ENCODE results near the gene GRHL1. TPM values are rescaled to one million over a fixed set of nuclear protein-coding genes. Genes with fewer than 3 reads are reported as not detected.

GRHL1 gene
- total and polyA plus RNA-seq, 8 donors, result 0.95 to 5.3 (median 2.1) TPM

GRCh38 chr2:10034333-10035052 is 83.0 kb downstream of the GRHL1 start:
- peaks cover 17 to 24% (median 18%) of the 10 kb centered on the region in 3 donors for H3K4me1 ChIP-seq
- no peak for TF ChIP-seq CTCF (IDR thresholded peaks at IDR 0.05)
- peak in 1 of 6 donors; percentile 6 for DNase-seq
- intact Hi-C loops (cut with DNase I), result no loop called here
- no peak for ATAC-seq
- WGBS, 2 donors, result 74 to 75% methylated on average over 12 of the region's 12 CpGs
- H3K27ac ChIP-seq, result no peak overlapping the region
- no peak for FAIRE-seq
- H3K4me3 ChIP-seq, result no peak overlapping the region
- no peaks in the 10 kb centered on the region for H3K27me3 ChIP-seq
- H3K36me3 ChIP-seq, result no peaks in the 10 kb centered on the region
- no peaks in the 10 kb centered on the region for H3K9me3 ChIP-seq

GRCh38 chr2:10035053-10035422 is 83.5 kb downstream of the GRHL1 start:
- intact Hi-C loops (cut with DNase I), result no loop called here
- ATAC-seq, result no peak
- Histone ChIP-seq H3K9me3 (no peaks in the 10 kb centered on the region), H3K36me3 (no peaks in the 10 kb centered on the region), H3K4me3 (no peak overlapping the region), H3K4me1 (peaks cover 17 to 28% (median 23%) of the 10 kb centered on the region in 3 donors), H3K27me3 (no peaks in the 10 kb centered on the region), H3K27ac (no peak overlapping the region)
- FAIRE-seq, result no peak
- peak in 1 of 6 donors; percentile 28 for DNase-seq
- no peak for TF ChIP-seq CTCF (IDR thresholded peaks at IDR 0.05)
- WGBS, 2 donors, result 71 to 76% methylated on average over 3 of the region's 3 CpGs

- no peak for DNase-seq
- ATAC-seq, result no peak
- intact Hi-C loops (cut with DNase I), result no loop called here
Measured at GRCh38 chr2:10035633-10036032, 84.1 kb downstream of the GRHL1 start.

GRCh38 chr2:10036095-10036884 is 84.8 kb downstream of the GRHL1 start:
- peaks cover 29 to 38% (median 36%) of the 10 kb centered on the region in 3 donors for H3K4me1 ChIP-seq
- FAIRE-seq, result no peak
- no peak overlapping the region for H3K4me3 ChIP-seq
- peak; percentile 39 to 65 (median 49) for TF ChIP-seq CTCF (IDR thresholded peaks at IDR 0.05)
- peak; percentile 86 to 93 (median 88) for DNase-seq
- peak overlapping the region; percentile 43 to 92 (median 76) for H3K27ac ChIP-seq
- no peaks in the 10 kb centered on the region for H3K36me3 ChIP-seq
- intact Hi-C loops (cut with DNase I), result no loop called here
- ATAC-seq, result peak; percentile 71 to 90 (median 82)
- no peaks in the 10 kb centered on the region for H3K9me3 ChIP-seq
- WGBS, 2 donors, result 15 to 17% methylated on average over 14 of the region's 14 CpGs
- no peaks in the 10 kb centered on the region for H3K27me3 ChIP-seq

More at GRCh38 chr2:10035633-10036032, 84.1 kb downstream of the GRHL1 start:
- no peaks in the 10 kb centered on the region for H3K36me3 ChIP-seq
- H3K27me3 ChIP-seq, result no peaks in the 10 kb centered on the region
- no peaks in the 10 kb centered on the region for H3K9me3 ChIP-seq
- no peak for TF ChIP-seq CTCF (IDR thresholded peaks at IDR 0.05)
- peaks cover 22 to 33% (median 29%) of the 10 kb centered on the region in 3 donors for H3K4me1 ChIP-seq
- H3K4me3 ChIP-seq, result no peak overlapping the region
- no peak for FAIRE-seq
- H3K27ac ChIP-seq, result peak overlapping the region in 2 of 4 donors; percentile 85 to 92
- 47 to 58% methylated on average over 5 of the region's 5 CpGs for WGBS, 2 donors

Measured in pancreas (tissue), 10 donors.